WERI-Rb-1 (cell line): ENCODE data around the gene RYR2.
A peak's percentile ranks its signal among the peaks of the same experiment; 100 is the strongest.

Source experiments
- DNase-seq: peaks from one replicate; pipeline ENCODE4 v3.0.0-alpha.2; 2020
- H3K27ac ChIP-seq: fragments of 250-450 bp; sonication (Bioruptor Pico); 2 replicates; pipeline ENCODE4 v1.5.1; 2020; ENCODE audit warnings: mild to moderate bottlenecking, moderate library complexity
- H3K27me3 ChIP-seq: fragments of 250-450 bp; sonication (Bioruptor Pico); 2 replicates; pipeline ENCODE4 v1.5.1; 2021; ENCODE audit warnings: mild to moderate bottlenecking, low read depth, moderate library complexity; ENCODE audit not compliant: insufficient read depth, severe bottlenecking
- H3K36me3 ChIP-seq: fragments of 250-450 bp; sonication (Bioruptor Pico); 2 replicates; pipeline ENCODE4 v1.5.1; 2020; ENCODE audit warnings: mild to moderate bottlenecking, moderate library complexity
- H3K4me3 ChIP-seq: 2 replicates; pipeline ENCODE4 v1.5.1; 2011; ENCODE audit warnings: low read depth, mild to moderate bottlenecking, control low read depth, low read length
- H3K9me3 ChIP-seq: fragments of 250-450 bp; sonication (Bioruptor Pico); 2 replicates; pipeline ENCODE4 v1.5.1; 2021; ENCODE audit warnings: mild to moderate bottlenecking, moderate library complexity; ENCODE audit not compliant: severe bottlenecking
- TF ChIP-seq, protein P1 (sequence below): IDR thresholded peaks from 2 replicates; pipeline ENCODE4 v1.5.1; 2011; ENCODE audit warnings: low read depth, mild to moderate bottlenecking, control low read depth, inconsistent platforms, low read length

The RYR2 gene

DNA sequence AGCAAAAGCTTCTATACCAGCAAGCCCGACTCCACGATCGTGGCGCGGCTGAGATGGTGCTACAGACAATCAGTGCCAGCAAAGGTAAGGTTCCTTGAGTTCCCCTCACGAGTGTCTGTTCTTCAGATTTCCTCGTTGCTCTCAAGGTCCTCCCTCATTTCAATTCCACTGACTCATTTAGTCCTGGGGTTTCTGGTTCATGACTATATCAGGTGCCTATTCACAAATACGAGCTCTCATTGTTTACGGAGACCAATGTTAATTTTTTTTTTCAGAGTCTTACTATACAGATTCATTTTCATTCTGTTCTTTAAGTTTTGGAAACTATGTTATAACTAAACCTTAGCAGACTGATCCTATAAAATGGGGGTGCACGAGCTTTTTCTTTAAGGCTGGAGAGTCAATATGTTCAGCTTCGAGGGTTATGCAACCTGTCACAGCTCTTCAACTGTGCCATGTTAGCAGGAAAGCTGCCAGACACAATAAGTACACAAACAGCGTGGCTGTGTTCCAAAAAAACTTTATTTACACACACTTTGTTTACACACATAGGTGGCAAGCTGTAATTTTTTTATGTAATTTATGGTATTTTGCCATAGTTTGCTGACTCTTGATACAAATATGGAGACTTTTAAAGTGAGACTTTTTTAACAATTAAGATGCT is 714.5 kb downstream of the RYR2 start:
- Histone ChIP-seq H3K27ac (no peak overlapping the region), H3K9me3 (no peaks in the 10 kb centered on the region), H3K36me3 (no peaks in the 10 kb centered on the region), H3K27me3 (no peaks in the 10 kb centered on the region), H3K4me3 (no peak overlapping the region)
- no peak for DNase-seq
- TF ChIP-seq, protein P1, sequence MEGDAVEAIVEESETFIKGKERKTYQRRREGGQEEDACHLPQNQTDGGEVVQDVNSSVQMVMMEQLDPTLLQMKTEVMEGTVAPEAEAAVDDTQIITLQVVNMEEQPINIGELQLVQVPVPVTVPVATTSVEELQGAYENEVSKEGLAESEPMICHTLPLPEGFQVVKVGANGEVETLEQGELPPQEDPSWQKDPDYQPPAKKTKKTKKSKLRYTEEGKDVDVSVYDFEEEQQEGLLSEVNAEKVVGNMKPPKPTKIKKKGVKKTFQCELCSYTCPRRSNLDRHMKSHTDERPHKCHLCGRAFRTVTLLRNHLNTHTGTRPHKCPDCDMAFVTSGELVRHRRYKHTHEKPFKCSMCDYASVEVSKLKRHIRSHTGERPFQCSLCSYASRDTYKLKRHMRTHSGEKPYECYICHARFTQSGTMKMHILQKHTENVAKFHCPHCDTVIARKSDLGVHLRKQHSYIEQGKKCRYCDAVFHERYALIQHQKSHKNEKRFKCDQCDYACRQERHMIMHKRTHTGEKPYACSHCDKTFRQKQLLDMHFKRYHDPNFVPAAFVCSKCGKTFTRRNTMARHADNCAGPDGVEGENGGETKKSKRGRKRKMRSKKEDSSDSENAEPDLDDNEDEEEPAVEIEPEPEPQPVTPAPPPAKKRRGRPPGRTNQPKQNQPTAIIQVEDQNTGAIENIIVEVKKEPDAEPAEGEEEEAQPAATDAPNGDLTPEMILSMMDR: no peak

DNA sequence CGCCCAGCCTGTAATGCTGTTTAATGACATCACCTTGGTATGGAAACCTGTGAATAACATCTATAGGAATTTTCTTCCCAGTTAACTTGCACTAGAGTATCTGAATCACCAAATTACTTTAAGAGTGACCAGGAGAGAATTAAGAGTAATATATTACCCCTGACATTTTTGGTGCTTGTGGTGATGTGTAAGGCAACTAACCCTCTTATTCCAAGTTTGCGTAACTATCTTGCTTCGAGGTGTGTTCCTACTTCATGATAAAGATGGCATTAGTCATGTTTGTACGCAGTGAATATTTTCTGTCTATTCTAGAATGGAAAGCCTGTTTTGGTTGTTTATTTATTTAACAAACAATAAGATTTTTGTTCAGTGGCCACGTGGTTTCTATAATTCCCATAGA is 717.4 kb downstream of the RYR2 start:
- DNase-seq: no peak
- no peak overlapping the region for H3K4me3 ChIP-seq
- no peaks in the 10 kb centered on the region for H3K9me3 ChIP-seq
- TF ChIP-seq, protein P1: no peak
- H3K36me3 ChIP-seq: no peaks in the 10 kb centered on the region
- no peaks in the 10 kb centered on the region for H3K27me3 ChIP-seq
- no peak overlapping the region for H3K27ac ChIP-seq

GRCh38 chr1:237760951-237761350 is 719.0 kb downstream of the RYR2 start:
- no peak for DNase-seq

GRCh38 chr1:237763137-237763536 is 721.2 kb downstream of the RYR2 start:
- DNase-seq: no peak

More at GRCh38 chr1:237760951-237761350, 719.0 kb downstream of the RYR2 start:
- Histone ChIP-seq H3K27me3 (no peaks in the 10 kb centered on the region), H3K27ac (no peak overlapping the region), H3K36me3 (no peaks in the 10 kb centered on the region), H3K9me3 (no peaks in the 10 kb centered on the region), H3K4me3 (no peak overlapping the region)
- TF ChIP-seq, protein P1: no peak

GRCh38 chr1:237763751-237764150 is 721.8 kb downstream of the RYR2 start:
- Histone ChIP-seq H3K9me3 (no peaks in the 10 kb centered on the region), H3K4me3 (no peak overlapping the region), H3K27me3 (no peaks in the 10 kb centered on the region), H3K36me3 (no peaks in the 10 kb centered on the region), H3K27ac (peak overlapping the region; percentile 6)
- DNase-seq: no peak
- TF ChIP-seq, protein P1: no peak

More at GRCh38 chr1:237763137-237763536, 721.2 kb downstream of the RYR2 start:
- H3K27me3 ChIP-seq: no peaks in the 10 kb centered on the region
- H3K36me3 ChIP-seq: no peaks in the 10 kb centered on the region
- TF ChIP-seq, protein P1: no peak
- H3K9me3 ChIP-seq: no peaks in the 10 kb centered on the region
- no peak overlapping the region for H3K4me3 ChIP-seq
- peak overlapping the region; percentile 6 for H3K27ac ChIP-seq

- TF ChIP-seq, protein P1: no peak
- no peak overlapping the region for H3K4me3 ChIP-seq
- H3K9me3 ChIP-seq: no peaks in the 10 kb centered on the region
- H3K27ac ChIP-seq: no peak overlapping the region
- no peaks in the 10 kb centered on the region for H3K27me3 ChIP-seq
- DNase-seq: no peak
- no peaks in the 10 kb centered on the region for H3K36me3 ChIP-seq
Observed at GRCh38 chr1:237769916-237770315, 727.9 kb downstream of the RYR2 start.
